Panc1 (cell line): ENCODE data around the gene FBXW8.

ENCODE experiments used
- POLR2AphosphoS5 ChIP-seq: IDR thresholded peaks from 2 replicates; pipeline ENCODE4 v1.6.1; 2012; ENCODE audit warnings: mild to moderate bottlenecking, low read depth, low read length, moderate library complexity
- SIN3A ChIP-seq: IDR thresholded peaks from 2 replicates; pipeline ENCODE4 v1.6.1; 2012; ENCODE audit warnings: low read depth, mild to moderate bottlenecking, low read length, moderate library complexity, borderline replicate concordance; ENCODE audit not compliant: insufficient read depth
- TCF7L2 ChIP-seq: IDR thresholded peaks from 2 replicates; pipeline ENCODE4 v1.6.1; 2011; ENCODE audit warnings: mild to moderate bottlenecking, low read depth, low read length, inconsistent platforms
- TF ChIP-seq, protein P1 (sequence below): fragments of 450-650 bp; IDR thresholded peaks from 2 replicates; pipeline ENCODE4 v1.5.1; 2017; ENCODE audit warnings: mild to moderate bottlenecking

DNA sequence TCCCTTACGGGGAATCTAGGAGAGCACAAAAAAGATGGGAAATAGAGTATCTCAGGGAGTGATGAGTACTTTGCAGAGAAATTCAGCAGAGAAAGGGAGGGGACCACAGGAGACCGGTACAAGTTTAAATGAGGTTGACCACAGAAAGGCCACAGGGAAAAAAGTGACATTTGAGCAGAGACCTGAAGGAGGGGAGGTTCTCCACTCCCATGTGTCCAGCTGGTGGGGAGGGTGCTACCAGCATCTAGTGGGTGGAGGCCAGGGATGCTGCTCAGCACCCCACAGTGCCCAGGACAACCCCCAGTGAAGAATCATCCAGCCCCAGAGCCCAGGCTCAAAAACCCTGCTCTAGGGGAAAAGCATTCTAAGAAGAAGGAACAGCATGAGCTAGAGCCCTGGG, 153.8 kb downstream of the FBXW8 start:
- TF ChIP-seq, protein P1, sequence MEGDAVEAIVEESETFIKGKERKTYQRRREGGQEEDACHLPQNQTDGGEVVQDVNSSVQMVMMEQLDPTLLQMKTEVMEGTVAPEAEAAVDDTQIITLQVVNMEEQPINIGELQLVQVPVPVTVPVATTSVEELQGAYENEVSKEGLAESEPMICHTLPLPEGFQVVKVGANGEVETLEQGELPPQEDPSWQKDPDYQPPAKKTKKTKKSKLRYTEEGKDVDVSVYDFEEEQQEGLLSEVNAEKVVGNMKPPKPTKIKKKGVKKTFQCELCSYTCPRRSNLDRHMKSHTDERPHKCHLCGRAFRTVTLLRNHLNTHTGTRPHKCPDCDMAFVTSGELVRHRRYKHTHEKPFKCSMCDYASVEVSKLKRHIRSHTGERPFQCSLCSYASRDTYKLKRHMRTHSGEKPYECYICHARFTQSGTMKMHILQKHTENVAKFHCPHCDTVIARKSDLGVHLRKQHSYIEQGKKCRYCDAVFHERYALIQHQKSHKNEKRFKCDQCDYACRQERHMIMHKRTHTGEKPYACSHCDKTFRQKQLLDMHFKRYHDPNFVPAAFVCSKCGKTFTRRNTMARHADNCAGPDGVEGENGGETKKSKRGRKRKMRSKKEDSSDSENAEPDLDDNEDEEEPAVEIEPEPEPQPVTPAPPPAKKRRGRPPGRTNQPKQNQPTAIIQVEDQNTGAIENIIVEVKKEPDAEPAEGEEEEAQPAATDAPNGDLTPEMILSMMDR, result no peak
- no peak for TF ChIP-seq POLR2AphosphoS5
- TF ChIP-seq SIN3A, result no peak
- TF ChIP-seq TCF7L2, result no peak
